PC-3 (cell line): ENCODE data around the gene TMEM233. TPM values are rescaled to one million over a fixed set of nuclear protein-coding genes. Genes with fewer than 3 reads are reported as not detected.

Experiments used
- ATAC-seq: fragments of 200-7000 bp; cut with Tn5 transposase; 2 replicates; pipeline ENCODE4 v1.9.1; 2020; ENCODE audit warnings: mild to moderate bottlenecking, moderate library complexity
- BruUV-seq: library from RNA; stranded (reverse); fragments of 400-500 nt; replicated peaks from 2 replicates; lab custom pipeline; 2021; lab: Mats Ljungman, UMichigan
- CTCF ChIA-PET: fragments of 300-600 bp; sonication (Branson Sonifier 250); formaldehyde crosslinking; loops from one replicate; lab custom pipeline; 2022; ENCODE audit warnings: antibody characterized with exemption; lab: Charles Lee
- POLR2A ChIA-PET: fragments of 300-600 bp; sonication (Branson Sonifier 250); formaldehyde crosslinking; loops from one replicate; lab custom pipeline; 2022; ENCODE audit warnings: antibody characterized with exemption; ENCODE audit not compliant: unreplicated experiment; lab: Charles Lee
- DNase-seq: peaks from one replicate; pipeline ENCODE4 v3.0.0-alpha.2; 2015
- H2AFZ ChIP-seq: fragments of 300-600 bp; sonication (generic); 2 replicates; pipeline ENCODE4 v1.6.0; 2016; ENCODE audit warnings: antibody characterized with exemption, low read length
- H3F3A ChIP-seq: fragments of 300-600 bp; sonication (generic); one replicate; pipeline ENCODE4 v1.6.0; 2017; ENCODE audit warnings: antibody characterized with exemption, low read length, control low read depth, mild to moderate bottlenecking; ENCODE audit not compliant: unreplicated experiment
- H3K27ac ChIP-seq: fragments of 300-600 bp; sonication (generic); 2 replicates; pipeline ENCODE4 v1.5.1; 2016; ENCODE audit warnings: mild to moderate bottlenecking, low read length
- H3K27me3 ChIP-seq: fragments of 300-600 bp; sonication (generic); 2 replicates; pipeline ENCODE4 v1.6.1; 2016; ENCODE audit warnings: low read length, mixed read lengths
- H3K36me3 ChIP-seq: fragments of 300-600 bp; sonication (generic); 2 replicates; pipeline ENCODE4 v1.6.1; 2016; ENCODE audit warnings: low read depth, mixed run types, low read length, mixed read lengths
- H3K4me1 ChIP-seq: fragments of 300-600 bp; sonication (generic); 2 replicates; pipeline ENCODE4 v1.5.1; 2016; ENCODE audit warnings: low read length; ENCODE audit not compliant: insufficient read depth
- H3K4me2 ChIP-seq: fragments of 300-600 bp; sonication (generic); 2 replicates; pipeline ENCODE4 v1.6.0; 2016; ENCODE audit warnings: low read length
- H3K4me3 ChIP-seq: fragments of 300-600 bp; sonication (generic); 2 replicates; pipeline ENCODE4 v1.5.1; 2016; ENCODE audit warnings: mild to moderate bottlenecking, low read length, mixed read lengths
- H3K79me2 ChIP-seq: fragments of 300-600 bp; sonication (generic); 2 replicates; pipeline ENCODE4 v1.6.1; 2017; ENCODE audit warnings: low read length, mixed read lengths
- H3K9ac ChIP-seq: fragments of 300-600 bp; sonication (generic); 2 replicates; pipeline ENCODE4 v1.6.0; 2016; ENCODE audit warnings: mild to moderate bottlenecking, low read length
- H3K9me2 ChIP-seq: fragments of 300-600 bp; sonication (generic); replicated peaks from 2 replicates; pipeline ENCODE4 v1.6.1; 2016; ENCODE audit warnings: mixed run types, low read length, mixed read lengths
- H3K9me3 ChIP-seq: fragments of 300-600 bp; sonication (generic); 2 replicates; pipeline ENCODE4 v1.6.1; 2016; ENCODE audit warnings: low read length, mixed read lengths
- H4K20me1 ChIP-seq: fragments of 300-600 bp; sonication (generic); 2 replicates; pipeline ENCODE4 v1.6.1; 2016; ENCODE audit warnings: low read length, mixed read lengths
- EZH2 ChIP-seq: fragments of 300-600 bp; sonication (generic); IDR thresholded peaks from one replicate; pipeline ENCODE4 v1.6.1; 2017; ENCODE audit warnings: antibody characterized with exemption, mild to moderate bottlenecking, low read length; ENCODE audit not compliant: unreplicated experiment
- EZH2phosphoT487 ChIP-seq: fragments of 300-600 bp; sonication (generic); IDR thresholded peaks from 2 replicates; pipeline ENCODE4 v1.6.1; 2018; ENCODE audit warnings: mild to moderate bottlenecking, antibody characterized with exemption, low read length, borderline replicate concordance
- intact Hi-C: fragments of 100-400 bp; cut with micrococcal nuclease; formaldehyde crosslinking; loops from 2 replicates; pipeline ENCODE4 v1.9.0; 2023
- total RNA-seq: library from RNA; depleted of rRNA; stranded (reverse); fragments of >200 nt; gene quantifications from 2 replicates; pipeline ENCODE4 v1.2.3, GENCODE V29; 2014
- TF ChIP-seq, protein P1 (sequence below): fragments of 300-600 bp; sonication (generic); conservative IDR thresholded peaks from 2 replicates; pipeline ENCODE4 v1.5.1; 2017; ENCODE audit warnings: antibody characterized with exemption, low read depth, mild to moderate bottlenecking, low read length

Gene TMEM233
- total RNA-seq, 1 experiment from 2014 or later = not detected

DNA sequence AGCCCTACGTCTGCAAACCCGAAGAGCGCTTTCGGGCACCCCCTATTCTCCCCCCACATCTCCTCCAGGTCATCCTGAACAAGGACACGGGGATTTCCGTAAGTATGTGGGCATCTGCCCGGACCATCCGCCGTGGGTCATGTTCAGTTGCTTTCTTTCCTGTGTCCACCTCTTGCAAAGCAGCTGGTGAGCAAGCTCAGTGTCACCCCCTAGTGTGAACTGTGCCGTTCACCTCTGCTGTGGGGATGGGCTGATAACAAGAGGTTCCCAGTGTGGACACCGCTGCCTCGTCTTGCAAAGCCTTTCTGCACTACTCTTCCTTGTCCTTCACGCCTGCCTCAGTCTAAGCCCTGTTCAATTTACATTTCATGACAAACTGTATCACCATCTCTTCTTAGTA, 83.0 kb downstream of the TMEM233 start:
- no peaks in the 10 kb centered on the region for H3K9me2 ChIP-seq
- ChIA-PET POLR2A (no interaction called here), CTCF (interaction anchor here (0.6 kb wide), 1 partner anchor 104 kb away, joined by 3 read pairs; no protein-coding TSS in a partner anchor)
- no peak overlapping the region for H3K4me3 ChIP-seq
- DNase-seq (no peak), ATAC-seq (no peak)
- TF ChIP-seq EZH2 = no peak
- TF ChIP-seq EZH2phosphoT487 = no peak
- TF ChIP-seq, protein P1, sequence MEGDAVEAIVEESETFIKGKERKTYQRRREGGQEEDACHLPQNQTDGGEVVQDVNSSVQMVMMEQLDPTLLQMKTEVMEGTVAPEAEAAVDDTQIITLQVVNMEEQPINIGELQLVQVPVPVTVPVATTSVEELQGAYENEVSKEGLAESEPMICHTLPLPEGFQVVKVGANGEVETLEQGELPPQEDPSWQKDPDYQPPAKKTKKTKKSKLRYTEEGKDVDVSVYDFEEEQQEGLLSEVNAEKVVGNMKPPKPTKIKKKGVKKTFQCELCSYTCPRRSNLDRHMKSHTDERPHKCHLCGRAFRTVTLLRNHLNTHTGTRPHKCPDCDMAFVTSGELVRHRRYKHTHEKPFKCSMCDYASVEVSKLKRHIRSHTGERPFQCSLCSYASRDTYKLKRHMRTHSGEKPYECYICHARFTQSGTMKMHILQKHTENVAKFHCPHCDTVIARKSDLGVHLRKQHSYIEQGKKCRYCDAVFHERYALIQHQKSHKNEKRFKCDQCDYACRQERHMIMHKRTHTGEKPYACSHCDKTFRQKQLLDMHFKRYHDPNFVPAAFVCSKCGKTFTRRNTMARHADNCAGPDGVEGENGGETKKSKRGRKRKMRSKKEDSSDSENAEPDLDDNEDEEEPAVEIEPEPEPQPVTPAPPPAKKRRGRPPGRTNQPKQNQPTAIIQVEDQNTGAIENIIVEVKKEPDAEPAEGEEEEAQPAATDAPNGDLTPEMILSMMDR = peak; percentile 37
- no peaks in the 10 kb centered on the region for H3F3A ChIP-seq
- no peaks in the 10 kb centered on the region for H3K9me3 ChIP-seq
- no peak overlapping the region for H2AFZ ChIP-seq
- intact Hi-C loops = no loop called here
- H3K27me3 ChIP-seq = no peaks in the 10 kb centered on the region
- H3K79me2 ChIP-seq = peaks cover 4% of the 10 kb centered on the region; the same call in 1 of the 2 replicates
- no peak overlapping the region for H3K27ac ChIP-seq
- H3K9ac ChIP-seq = no peak overlapping the region
- no peaks in the 10 kb centered on the region for H4K20me1 ChIP-seq
- peaks cover 86% of the 10 kb centered on the region for H3K36me3 ChIP-seq
- H3K4me2 ChIP-seq = no peak overlapping the region
- H3K4me1 ChIP-seq = peaks cover 20% of the 10 kb centered on the region
- no TSS peak for BruUV-seq

DNA sequence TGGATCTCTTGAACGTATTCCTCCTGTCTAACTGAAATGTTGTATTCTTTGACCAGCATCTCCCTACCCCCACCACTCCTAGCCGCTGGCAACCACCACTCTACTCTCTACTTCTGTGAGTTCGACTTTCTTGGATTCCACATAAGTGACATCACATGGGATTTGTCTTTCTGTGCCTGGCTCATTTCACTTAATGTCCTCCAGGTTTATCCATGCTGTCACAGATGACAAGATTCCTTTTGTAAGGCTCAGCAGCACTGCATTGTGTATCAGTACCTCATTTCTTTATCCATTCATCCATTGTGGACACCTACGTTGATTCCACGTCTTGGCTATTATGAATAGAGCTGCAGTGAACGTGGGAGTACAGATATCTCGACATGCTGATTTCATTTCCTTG, 84.9 kb downstream of the TMEM233 start:
- no peaks in the 10 kb centered on the region for H3K27me3 ChIP-seq
- H3K4me1 ChIP-seq = peaks cover 22% of the 10 kb centered on the region
- BruUV-seq = no TSS peak
- no peaks in the 10 kb centered on the region for H3K9me3 ChIP-seq
- H3F3A ChIP-seq = no peaks in the 10 kb centered on the region
- H3K27ac ChIP-seq = no peak overlapping the region
- ATAC-seq (no peak), DNase-seq (no peak)
- POLR2A ChIA-PET = no interaction called here
- no peak overlapping the region for H3K4me3 ChIP-seq
- no peaks in the 10 kb centered on the region for H4K20me1 ChIP-seq
- intact Hi-C loops = no loop called here
- TF ChIP-seq, protein P1 = no peak
- TF ChIP-seq EZH2phosphoT487 (no peak), EZH2 (no peak)
- no peak overlapping the region for H3K4me2 ChIP-seq
- H2AFZ ChIP-seq = no peak overlapping the region
- H3K9me2 ChIP-seq = no peaks in the 10 kb centered on the region
- H3K36me3 ChIP-seq = peaks cover 76% of the 10 kb centered on the region
- no peak overlapping the region for H3K9ac ChIP-seq
- no peaks in the 10 kb centered on the region for H3K79me2 ChIP-seq
- CTCF ChIA-PET = no interaction called here

DNA sequence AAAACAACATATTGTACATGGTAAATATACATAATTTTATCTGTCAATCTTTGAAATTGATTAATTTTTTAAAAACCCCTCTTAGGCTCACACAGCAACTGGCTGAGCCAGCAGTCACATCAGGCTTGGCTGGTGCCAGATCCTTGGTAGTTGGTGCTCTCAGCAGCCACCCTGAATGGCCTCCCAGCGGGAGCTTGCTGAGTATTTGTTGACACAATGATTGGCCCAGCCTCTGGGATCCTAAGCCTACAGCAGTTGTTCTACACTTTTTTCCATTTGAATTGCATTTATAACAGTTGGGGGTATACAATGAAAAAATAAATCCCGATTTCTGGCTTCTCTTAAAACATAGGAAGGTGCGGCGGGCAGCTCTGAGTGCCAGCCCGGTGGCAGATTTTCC, 85.5 kb downstream of the TMEM233 start:
- peaks cover 18% of the 10 kb centered on the region for H3K4me1 ChIP-seq
- H3K27ac ChIP-seq = no peak overlapping the region
- peaks cover 74% of the 10 kb centered on the region for H3K36me3 ChIP-seq
- intact Hi-C loops = no loop called here
- no peaks in the 10 kb centered on the region for H4K20me1 ChIP-seq
- no peaks in the 10 kb centered on the region for H3K79me2 ChIP-seq
- DNase-seq (no peak), ATAC-seq (no peak)
- H3K9ac ChIP-seq = no peak overlapping the region
- BruUV-seq = no TSS peak
- H3K4me3 ChIP-seq = no peak overlapping the region
- H3K27me3 ChIP-seq = no peaks in the 10 kb centered on the region
- no peak overlapping the region for H3K4me2 ChIP-seq
- ChIA-PET POLR2A (no interaction called here), CTCF (interaction anchor here (0.5 kb wide), 1 partner anchor 30 kb away, joined by 10 read pairs; no protein-coding TSS in a partner anchor)
- no peaks in the 10 kb centered on the region for H3F3A ChIP-seq
- no peak overlapping the region for H2AFZ ChIP-seq
- no peaks in the 10 kb centered on the region for H3K9me2 ChIP-seq
- no peak for TF ChIP-seq EZH2
- no peaks in the 10 kb centered on the region for H3K9me3 ChIP-seq
